HepG2 (cell line): ENCODE measurements around the gene MUL1. TPM values are rescaled to one million over a fixed set of nuclear protein-coding genes. Genes with fewer than 3 reads are reported as not detected.

Experiments
- ATAD3A ChIP-seq: sonication (generic); formaldehyde crosslinking; IDR thresholded peaks from 2 replicates; pipeline ENCODE4 v1.4.0; 2020; ENCODE audit warnings: missing genetic modification reagents
- CC2D1A ChIP-seq: sonication (generic); formaldehyde crosslinking; IDR thresholded peaks from 2 replicates; pipeline ENCODE4 v1.8.1; 2023; ENCODE audit warnings: mild to moderate bottlenecking, missing genetic modification reagents
- GATAD2A ChIP-seq: IDR thresholded peaks from 2 replicates; pipeline ENCODE4 v1.6.1; 2016
- HNRNPLL ChIP-seq: fragments of 200-400 bp; formaldehyde crosslinking; IDR thresholded peaks from 2 replicates; pipeline ENCODE4 v1.6.1; 2017; ENCODE audit warnings: mild to moderate bottlenecking, low read depth, low read length; ENCODE audit not compliant: poor library complexity, severe bottlenecking
- MYC ChIP-seq: sonication (generic); formaldehyde crosslinking; IDR thresholded peaks from 2 replicates; pipeline ENCODE4 v1.9.0; 2021; ENCODE audit warnings: missing genetic modification reagents, borderline replicate concordance
- PHF20 ChIP-seq: sonication (generic); formaldehyde crosslinking; IDR thresholded peaks from 2 replicates; pipeline ENCODE4 v1.5.0; 2020; ENCODE audit warnings: mild to moderate bottlenecking, missing genetic modification reagents
- SPEN ChIP-seq: sonication (generic); formaldehyde crosslinking; IDR thresholded peaks from 2 replicates; pipeline ENCODE4 v1.5.1; 2020; ENCODE audit warnings: low read depth, mild to moderate bottlenecking, missing genetic modification reagents
- ZBTB38 ChIP-seq: sonication (generic); formaldehyde crosslinking; IDR thresholded peaks from 2 replicates; pipeline ENCODE4 v1.5.1; 2020; ENCODE audit warnings: mild to moderate bottlenecking, missing genetic modification reagents
- ZFP62 ChIP-seq: sonication (generic); formaldehyde crosslinking; IDR thresholded peaks from 2 replicates; pipeline ENCODE4 v1.4.0; 2020; ENCODE audit warnings: missing genetic modification reagents
- ZNF383 ChIP-seq: sonication (generic); formaldehyde crosslinking; IDR thresholded peaks from 2 replicates; pipeline ENCODE4 v1.4.0; 2020; ENCODE audit warnings: missing genetic modification reagents, mild to moderate bottlenecking, borderline replicate concordance
- ZNF567 ChIP-seq: sonication (generic); formaldehyde crosslinking; IDR thresholded peaks from 2 replicates; pipeline ENCODE4 v1.8.1; 2023; ENCODE audit warnings: mild to moderate bottlenecking, missing genetic modification reagents, borderline replicate concordance
- ZNF761 ChIP-seq: sonication (generic); formaldehyde crosslinking; conservative IDR thresholded peaks from 2 replicates; pipeline ENCODE4 v1.4.0; 2020; ENCODE audit warnings: mild to moderate bottlenecking, missing genetic modification reagents
- polyA plus RNA-seq, 8 experiments: library from polyadenylated mRNA; depleted of rRNA in 3 of 8; stranded (reverse) in 7 of 8; unstranded in 1 of 8; fragments of >200 nt; fragmentation: Illumina TruSeq in 4 of 8; extraction: Trizol in 4 of 8; gene quantifications; 2 replicates each; pipeline versions ENCODE4 v1.2.1 to v1.2.3, GENCODE V29; 2011 to 2016; ENCODE audit warnings: low read depth in 4 of 8, missing spikeins in 1 of 8, mixed read lengths in 1 of 8; ENCODE audit not compliant: insufficient read depth in 1 of 8
- total RNA-seq, 5 experiments: library from RNA; depleted of rRNA; stranded (reverse); fragments of >200 nt; fragmentation: Illumina TruSeq; extraction: Trizol; gene quantifications; 2 replicates each; pipeline ENCODE4 v1.2.3, GENCODE V29; 2016; ENCODE audit warnings: low read depth in 1 of 5
- TF ChIP-seq, protein P1 (sequence below): sonication (generic); formaldehyde crosslinking; conservative IDR thresholded peaks from 2 replicates; pipeline ENCODE4 v1.4.0; 2020; ENCODE audit warnings: missing genetic modification reagents
- TF ChIP-seq, protein P2 (sequence below): sonication (generic); formaldehyde crosslinking; conservative IDR thresholded peaks from 2 replicates; pipeline ENCODE4 v1.8.0; 2022; ENCODE audit warnings: mild to moderate bottlenecking, moderate library complexity, missing genetic modification reagents
- TF ChIP-seq, protein P3 (sequence below): sonication (generic); formaldehyde crosslinking; IDR thresholded peaks from 2 replicates; pipeline ENCODE4 v1.4.0; 2020; ENCODE audit warnings: missing genetic modification reagents
- TF ChIP-seq, protein P4 (sequence below): IDR thresholded peaks from 2 replicates; pipeline ENCODE4 v1.6.1; 2016; ENCODE audit warnings: low read depth, control low read depth
- TF ChIP-seq, protein P5 (sequence below): sonication (generic); formaldehyde crosslinking; IDR thresholded peaks from 2 replicates; pipeline ENCODE4 v1.4.0; 2020; ENCODE audit warnings: missing genetic modification reagents, borderline replicate concordance

MUL1 gene
- total and polyA plus RNA-seq, 2 of the 13 experiments (the other 11 are each of a cell fraction or from before 2014, with no cell fraction given), result 21.5 to 26.5 TPM

DNA sequence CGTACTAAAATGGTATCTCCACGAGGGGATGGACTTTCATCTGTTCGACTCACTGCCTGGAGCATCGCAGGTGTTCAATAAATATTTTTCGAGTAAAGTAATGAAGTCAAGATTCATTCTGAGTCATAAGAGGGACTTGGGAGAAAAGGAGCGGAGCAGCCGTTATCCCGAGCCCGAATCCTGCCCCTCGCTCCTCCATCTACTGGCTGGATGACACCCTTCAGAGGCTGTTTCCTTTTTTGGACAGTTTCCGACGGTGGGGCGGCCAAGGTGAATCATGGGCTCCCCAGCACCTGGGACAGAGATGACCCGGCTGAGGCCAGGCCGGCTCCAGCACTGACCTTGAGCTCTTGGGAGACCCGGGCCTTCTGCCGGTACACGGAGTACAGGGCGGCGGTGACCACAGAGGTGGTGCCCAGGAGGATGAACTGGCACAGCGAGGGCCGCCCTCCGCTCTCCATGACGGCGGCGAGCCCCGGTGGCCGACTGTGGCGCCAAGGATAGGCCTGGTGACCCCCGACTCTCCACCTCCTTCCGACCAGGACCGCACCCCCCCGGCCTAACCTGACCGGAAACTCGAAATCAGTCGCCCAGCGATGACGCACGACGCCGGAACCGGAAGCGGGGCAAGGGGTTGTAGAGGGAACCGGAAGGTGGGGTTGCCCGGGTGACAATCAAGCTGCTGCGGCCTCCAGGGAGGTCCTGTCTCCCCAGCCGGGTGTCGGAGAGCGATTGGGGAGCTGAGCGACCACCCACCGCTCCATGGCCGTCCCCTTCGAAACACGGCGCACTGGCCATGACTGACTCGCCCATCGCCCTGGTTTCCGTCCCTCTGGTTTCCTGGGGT, at the start of gene MUL1 (continued):
- peak; percentile 37 for TF ChIP-seq HNRNPLL
- TF ChIP-seq ZNF383, result no peak
- TF ChIP-seq, protein P1, sequence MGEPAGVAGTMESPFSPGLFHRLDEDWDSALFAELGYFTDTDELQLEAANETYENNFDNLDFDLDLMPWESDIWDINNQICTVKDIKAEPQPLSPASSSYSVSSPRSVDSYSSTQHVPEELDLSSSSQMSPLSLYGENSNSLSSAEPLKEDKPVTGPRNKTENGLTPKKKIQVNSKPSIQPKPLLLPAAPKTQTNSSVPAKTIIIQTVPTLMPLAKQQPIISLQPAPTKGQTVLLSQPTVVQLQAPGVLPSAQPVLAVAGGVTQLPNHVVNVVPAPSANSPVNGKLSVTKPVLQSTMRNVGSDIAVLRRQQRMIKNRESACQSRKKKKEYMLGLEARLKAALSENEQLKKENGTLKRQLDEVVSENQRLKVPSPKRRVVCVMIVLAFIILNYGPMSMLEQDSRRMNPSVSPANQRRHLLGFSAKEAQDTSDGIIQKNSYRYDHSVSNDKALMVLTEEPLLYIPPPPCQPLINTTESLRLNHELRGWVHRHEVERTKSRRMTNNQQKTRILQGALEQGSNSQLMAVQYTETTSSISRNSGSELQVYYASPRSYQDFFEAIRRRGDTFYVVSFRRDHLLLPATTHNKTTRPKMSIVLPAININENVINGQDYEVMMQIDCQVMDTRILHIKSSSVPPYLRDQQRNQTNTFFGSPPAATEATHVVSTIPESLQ (CRISPR knock-in tag), result 0 out of 2 replicates have a peak, but pooled peaks have one; percentile 70
- TF ChIP-seq MYC, result peak; percentile 78; the same call in 1 of the 2 replicates
- TF ChIP-seq, protein P2, sequence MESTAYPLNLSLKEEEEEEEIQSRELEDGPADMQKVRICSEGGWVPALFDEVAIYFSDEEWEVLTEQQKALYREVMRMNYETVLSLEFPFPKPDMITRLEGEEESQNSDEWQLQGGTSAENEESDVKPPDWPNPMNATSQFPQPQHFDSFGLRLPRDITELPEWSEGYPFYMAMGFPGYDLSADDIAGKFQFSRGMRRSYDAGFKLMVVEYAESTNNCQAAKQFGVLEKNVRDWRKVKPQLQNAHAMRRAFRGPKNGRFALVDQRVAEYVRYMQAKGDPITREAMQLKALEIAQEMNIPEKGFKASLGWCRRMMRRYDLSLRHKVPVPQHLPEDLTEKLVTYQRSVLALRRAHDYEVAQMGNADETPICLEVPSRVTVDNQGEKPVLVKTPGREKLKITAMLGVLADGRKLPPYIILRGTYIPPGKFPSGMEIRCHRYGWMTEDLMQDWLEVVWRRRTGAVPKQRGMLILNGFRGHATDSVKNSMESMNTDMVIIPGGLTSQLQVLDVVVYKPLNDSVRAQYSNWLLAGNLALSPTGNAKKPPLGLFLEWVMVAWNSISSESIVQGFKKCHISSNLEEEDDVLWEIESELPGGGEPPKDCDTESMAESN (CRISPR knock-in tag), result peak; percentile 84; the same call in 1 of the 2 replicates
- TF ChIP-seq SPEN (CRISPR knock-in tag), result peak; percentile 99
- TF ChIP-seq GATAD2A (CRISPR knock-in tag), result peak; percentile 49
- no peak for TF ChIP-seq ZFP62 (CRISPR knock-in tag)
- TF ChIP-seq PHF20 (CRISPR knock-in tag), result peak; percentile 100
- TF ChIP-seq CC2D1A (CRISPR knock-in tag), result no peak
- peak; percentile 85; the same call in 1 of the 2 replicates for TF ChIP-seq ZBTB38 (CRISPR knock-in tag)
- TF ChIP-seq, protein P3, sequence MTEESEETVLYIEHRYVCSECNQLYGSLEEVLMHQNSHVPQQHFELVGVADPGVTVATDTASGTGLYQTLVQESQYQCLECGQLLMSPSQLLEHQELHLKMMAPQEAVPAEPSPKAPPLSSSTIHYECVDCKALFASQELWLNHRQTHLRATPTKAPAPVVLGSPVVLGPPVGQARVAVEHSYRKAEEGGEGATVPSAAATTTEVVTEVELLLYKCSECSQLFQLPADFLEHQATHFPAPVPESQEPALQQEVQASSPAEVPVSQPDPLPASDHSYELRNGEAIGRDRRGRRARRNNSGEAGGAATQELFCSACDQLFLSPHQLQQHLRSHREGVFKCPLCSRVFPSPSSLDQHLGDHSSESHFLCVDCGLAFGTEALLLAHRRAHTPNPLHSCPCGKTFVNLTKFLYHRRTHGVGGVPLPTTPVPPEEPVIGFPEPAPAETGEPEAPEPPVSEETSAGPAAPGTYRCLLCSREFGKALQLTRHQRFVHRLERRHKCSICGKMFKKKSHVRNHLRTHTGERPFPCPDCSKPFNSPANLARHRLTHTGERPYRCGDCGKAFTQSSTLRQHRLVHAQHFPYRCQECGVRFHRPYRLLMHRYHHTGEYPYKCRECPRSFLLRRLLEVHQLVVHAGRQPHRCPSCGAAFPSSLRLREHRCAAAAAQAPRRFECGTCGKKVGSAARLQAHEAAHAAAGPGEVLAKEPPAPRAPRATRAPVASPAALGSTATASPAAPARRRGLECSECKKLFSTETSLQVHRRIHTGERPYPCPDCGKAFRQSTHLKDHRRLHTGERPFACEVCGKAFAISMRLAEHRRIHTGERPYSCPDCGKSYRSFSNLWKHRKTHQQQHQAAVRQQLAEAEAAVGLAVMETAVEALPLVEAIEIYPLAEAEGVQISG (CRISPR knock-in tag), result peak; percentile 96
- TF ChIP-seq ATAD3A (CRISPR knock-in tag), result no peak
- peak; percentile 73 for TF ChIP-seq ZNF761
- peak; percentile 86; the same call in 1 of the 2 replicates for TF ChIP-seq ZNF567
- TF ChIP-seq, protein P4, sequence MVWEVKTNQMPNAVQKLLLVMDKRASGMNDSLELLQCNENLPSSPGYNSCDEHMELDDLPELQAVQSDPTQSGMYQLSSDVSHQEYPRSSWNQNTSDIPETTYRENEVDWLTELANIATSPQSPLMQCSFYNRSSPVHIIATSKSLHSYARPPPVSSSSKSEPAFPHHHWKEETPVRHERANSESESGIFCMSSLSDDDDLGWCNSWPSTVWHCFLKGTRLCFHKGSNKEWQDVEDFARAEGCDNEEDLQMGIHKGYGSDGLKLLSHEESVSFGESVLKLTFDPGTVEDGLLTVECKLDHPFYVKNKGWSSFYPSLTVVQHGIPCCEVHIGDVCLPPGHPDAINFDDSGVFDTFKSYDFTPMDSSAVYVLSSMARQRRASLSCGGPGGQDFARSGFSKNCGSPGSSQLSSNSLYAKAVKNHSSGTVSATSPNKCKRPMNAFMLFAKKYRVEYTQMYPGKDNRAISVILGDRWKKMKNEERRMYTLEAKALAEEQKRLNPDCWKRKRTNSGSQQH (CRISPR knock-in tag), result peak; percentile 60; the same call in 1 of the 2 replicates
- TF ChIP-seq, protein P5, sequence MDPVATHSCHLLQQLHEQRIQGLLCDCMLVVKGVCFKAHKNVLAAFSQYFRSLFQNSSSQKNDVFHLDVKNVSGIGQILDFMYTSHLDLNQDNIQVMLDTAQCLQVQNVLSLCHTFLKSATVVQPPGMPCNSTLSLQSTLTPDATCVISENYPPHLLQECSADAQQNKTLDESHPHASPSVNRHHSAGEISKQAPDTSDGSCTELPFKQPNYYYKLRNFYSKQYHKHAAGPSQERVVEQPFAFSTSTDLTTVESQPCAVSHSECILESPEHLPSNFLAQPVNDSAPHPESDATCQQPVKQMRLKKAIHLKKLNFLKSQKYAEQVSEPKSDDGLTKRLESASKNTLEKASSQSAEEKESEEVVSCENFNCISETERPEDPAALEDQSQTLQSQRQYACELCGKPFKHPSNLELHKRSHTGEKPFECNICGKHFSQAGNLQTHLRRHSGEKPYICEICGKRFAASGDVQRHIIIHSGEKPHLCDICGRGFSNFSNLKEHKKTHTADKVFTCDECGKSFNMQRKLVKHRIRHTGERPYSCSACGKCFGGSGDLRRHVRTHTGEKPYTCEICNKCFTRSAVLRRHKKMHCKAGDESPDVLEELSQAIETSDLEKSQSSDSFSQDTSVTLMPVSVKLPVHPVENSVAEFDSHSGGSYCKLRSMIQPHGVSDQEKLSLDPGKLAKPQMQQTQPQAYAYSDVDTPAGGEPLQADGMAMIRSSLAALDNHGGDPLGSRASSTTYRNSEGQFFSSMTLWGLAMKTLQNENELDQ (CRISPR knock-in tag), result no peak
